HG02840 (cell line): Measurements from ENCODE around the gene MYO1E.
"Not testable (repeated sequence)": the region's sequence is repeated elsewhere in the genome, so short reads cannot be mapped to it uniquely, and the experiment has no call there.

Source experiments
- ATAC-seq: cut with Tn5 transposase; IDR thresholded peaks from one replicate; pipeline ENCODE4 v1.9.1; 2021; ENCODE audit warnings: mild to moderate bottlenecking, moderate library complexity, moderate number of reproducible peaks; ENCODE audit not compliant: unreplicated experiment, low FRiP score

Gene MYO1E

GRCh38 chr15:59155431-59155830 is 217.2 kb downstream of the MYO1E start:
- no peak for ATAC-seq

GRCh38 chr15:59154243-59154642 is 218.4 kb downstream of the MYO1E start:
- ATAC-seq: no peak

DNA sequence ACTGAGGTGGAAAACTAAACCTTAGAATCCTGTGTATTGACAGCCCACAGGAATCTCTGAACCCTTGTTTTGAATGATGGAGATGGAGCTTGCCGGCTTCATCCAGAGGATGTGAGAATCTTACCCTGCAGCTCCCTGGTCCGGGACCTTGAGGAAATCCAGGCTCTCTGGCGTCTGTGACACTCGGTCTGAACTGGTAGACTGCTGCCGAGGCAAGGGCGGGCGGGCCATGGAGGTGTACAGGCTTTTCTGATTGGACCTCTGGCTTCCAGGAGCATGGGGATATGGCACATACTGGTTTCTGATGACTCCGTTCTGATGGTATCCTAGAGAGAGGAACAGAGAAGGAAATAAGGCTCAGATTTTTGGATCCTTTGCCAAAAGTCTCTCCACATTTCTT is 219.2 kb downstream of the MYO1E start:
- no peak for ATAC-seq

DNA sequence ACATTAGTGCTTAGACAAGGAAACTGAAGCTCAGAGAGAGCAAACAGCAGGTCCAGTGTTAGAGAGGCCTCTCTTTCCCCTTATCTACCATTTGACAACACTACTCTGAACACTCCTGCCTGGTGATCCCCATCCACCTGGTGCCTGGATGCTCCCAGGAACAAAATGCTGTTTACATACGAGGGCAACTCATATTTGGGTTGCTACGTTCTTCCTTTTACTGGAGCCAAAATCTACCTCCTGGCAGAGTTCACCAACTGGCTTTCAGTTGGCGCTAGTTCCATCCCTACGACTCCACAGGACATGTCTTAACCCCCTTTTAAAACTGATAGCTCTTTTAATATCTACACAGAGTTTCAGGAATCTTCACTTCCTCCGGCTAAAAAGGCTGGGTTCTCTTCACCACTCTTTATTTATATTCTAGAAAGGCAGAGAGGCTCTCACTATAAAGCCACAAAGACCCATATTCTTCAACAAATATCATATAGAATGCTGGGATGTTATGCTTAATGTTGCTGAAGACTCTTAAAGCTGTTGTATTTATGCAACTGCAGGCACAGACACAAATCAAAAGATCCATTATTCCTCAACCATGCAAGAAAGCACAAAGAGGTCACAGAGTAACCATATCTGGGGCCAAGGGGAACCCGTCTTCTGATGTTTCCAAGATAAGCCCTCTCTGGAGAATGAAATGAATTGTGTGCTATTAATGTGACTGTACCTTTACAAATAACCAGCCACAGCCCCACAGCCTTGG is 219.8 kb downstream of the MYO1E start:
- no peak for ATAC-seq

DNA sequence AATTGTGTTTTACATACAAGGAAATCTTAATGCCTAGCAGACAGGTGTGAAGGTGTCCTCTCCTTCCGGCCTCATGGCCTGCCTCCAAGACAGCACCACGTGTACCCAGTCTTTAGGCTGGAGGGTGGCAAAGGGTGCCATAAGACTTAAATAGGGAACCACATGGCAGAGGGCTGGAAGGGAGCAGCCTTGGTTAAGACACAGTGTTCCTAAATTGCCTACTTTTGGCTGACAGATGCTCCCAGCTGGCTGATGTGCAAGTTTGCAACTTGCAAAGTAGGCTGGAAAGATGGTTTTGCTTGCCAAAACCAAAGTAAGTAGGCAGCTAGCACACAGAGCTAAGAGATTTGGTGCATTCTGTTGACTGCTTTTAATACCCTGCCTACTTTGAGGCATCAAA is 222.5 kb downstream of the MYO1E start:
- ATAC-seq: no peak

DNA sequence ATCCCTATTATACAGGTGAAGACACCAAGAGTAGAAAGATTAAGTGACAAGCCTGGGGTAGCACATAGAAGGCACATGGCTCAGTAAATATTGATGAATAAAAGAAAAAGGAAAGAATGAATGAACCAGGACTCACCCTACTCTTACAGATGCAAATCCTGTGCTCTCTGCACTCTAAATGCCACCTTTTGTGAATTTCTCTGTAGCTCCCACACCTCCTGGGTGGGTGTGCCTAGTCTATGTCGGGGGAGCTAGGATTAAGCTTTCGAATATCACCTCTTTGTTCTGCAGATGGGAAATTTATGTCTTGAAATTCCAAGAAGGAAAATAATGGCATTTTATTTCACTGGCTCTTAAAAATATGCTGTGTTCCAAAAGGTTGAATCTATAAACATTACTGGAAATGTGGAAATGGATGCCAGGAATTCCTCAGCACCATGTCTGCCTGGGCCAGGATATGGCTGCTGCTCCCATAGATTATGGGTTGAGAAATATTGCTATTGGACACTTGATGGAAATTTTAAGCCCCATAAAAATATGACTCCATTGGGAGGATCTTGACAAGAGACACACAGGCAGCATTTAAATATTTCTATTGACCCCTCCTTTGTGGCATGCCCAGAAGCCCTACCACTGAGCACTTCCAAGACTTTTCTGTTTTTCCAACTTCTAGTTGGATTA is 224.4 kb downstream of the MYO1E start:
- no peak for ATAC-seq

GRCh38 chr15:59147666-59148065 is 225.0 kb downstream of the MYO1E start:
- ATAC-seq: no peak

GRCh38 chr15:59144594-59144993 is 228.1 kb downstream of the MYO1E start:
- ATAC-seq: not testable (repeated sequence)

GRCh38 chr15:59143281-59143680 is 229.4 kb downstream of the MYO1E start:
- ATAC-seq: no peak

GRCh38 chr15:59140422-59141226 is 232.0 kb downstream of the MYO1E start:
- no peak for ATAC-seq

GRCh38 chr15:59138243-59138642 is 234.4 kb downstream of the MYO1E start:
- ATAC-seq: no peak

DNA sequence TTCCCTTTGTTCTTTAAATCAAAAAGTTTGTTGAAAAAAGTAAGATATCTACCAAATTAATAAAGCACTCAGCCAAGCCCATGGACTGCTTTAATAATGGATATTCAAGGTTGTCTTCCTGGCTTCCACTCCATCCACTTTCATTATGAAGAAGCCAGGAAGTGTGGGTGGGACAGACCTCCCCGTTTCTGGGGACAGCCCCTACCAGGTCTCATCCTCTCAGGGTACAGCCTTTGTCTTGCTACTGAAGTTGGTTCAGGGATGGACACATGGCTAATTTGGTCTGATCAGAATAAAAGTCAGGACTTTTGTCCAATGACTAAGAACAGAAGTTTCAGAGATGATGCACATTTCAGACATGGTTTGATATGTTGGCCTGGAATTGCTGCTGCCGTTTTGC is 235.1 kb downstream of the MYO1E start:
- no peak for ATAC-seq

GRCh38 chr15:59133929-59134427 is 238.7 kb downstream of the MYO1E start:
- ATAC-seq: no peak

- no peak for ATAC-seq
Measured at GRCh38 chr15:59131969-59132562, 240.6 kb downstream of the MYO1E start.

GRCh38 chr15:59131456-59131855 is 241.2 kb downstream of the MYO1E start:
- ATAC-seq: no peak

- not testable (repeated sequence) for ATAC-seq
Measured at GRCh38 chr15:59127255-59127654, 245.4 kb downstream of the MYO1E start.

GRCh38 chr15:59125683-59126082 is 247.0 kb downstream of the MYO1E start:
- not testable (repeated sequence) for ATAC-seq

DNA sequence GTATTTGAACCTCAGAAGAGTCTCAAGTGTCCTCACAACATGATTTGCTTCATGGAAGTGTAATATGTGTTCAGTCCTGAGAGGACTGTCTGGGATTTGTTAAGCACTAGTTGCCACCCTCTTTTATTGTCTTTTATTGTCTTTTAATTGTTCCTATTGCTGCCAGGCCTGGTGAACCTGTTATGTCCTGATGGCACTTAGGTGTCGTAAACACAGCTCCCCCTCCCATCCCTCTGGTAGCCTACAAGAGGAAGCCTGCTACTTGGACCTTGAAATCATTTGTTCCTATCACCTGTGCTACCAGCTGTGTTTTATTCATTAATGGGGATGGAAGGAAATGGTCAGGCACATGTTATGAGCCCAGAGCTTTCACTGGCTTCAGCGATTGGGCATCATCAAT is 248.4 kb downstream of the MYO1E start:
- no peak for ATAC-seq

DNA sequence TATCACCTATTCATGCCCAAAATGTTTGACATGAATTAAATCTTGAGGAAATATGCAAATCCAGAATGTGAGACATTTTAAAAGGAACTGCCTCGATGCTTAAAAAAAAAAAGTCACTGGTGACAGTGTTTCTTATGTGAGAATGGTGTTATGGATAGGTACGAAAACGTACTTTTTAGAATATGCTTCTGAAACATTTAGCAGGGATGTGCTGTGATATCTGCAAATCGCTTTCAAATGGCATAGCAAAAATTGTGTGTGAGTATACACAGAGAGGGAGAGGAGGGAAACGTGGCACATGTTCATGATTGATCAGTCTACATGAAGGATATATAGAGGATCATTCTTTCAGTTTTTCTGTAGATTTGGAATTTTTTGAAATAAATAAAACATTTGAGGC is 251.7 kb downstream of the MYO1E start:
- ATAC-seq: no peak

DNA sequence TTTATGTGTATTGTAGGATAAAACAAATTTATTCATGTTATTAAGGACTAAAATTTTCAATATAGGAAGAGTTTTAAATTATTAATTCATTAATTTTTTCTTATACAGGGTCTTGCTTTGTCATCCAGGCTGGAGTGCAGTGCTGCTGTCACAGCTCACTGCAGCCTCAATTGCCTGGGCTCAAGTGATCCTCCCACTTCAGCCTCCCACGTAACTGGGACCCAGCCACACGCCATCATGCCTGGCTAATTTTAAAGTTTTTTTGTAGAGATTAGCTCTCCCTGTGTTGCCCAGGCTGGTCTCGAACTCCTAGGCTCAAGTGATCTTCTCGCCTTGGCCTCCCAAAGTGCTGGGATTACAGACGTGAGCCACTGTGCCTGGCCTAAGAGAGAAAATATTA is 253.0 kb downstream of the MYO1E start:
- no peak for ATAC-seq

DNA sequence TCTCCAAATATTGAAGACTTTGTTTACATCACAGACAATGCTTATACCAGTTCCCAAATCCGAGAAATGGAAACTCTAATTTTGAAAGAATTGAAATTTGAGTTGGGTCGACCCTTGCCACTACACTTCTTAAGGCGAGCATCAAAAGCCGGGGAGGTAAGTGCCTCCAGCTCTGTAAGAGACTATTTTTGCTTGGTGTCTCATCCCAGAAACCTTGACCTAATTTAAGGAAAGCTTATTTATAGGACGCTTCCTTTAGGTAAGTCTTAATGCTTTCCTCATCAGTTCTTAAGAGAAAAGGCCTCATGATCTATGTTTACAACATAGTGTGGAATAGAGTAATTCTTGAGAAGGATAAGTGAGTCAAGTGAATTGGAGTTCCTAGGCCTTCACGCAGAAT is 255.9 kb downstream of the MYO1E start:
- no peak for ATAC-seq
